GM06990 (cell line): ENCODE results near the gene ARHGAP31.

Source experiments
- DNase-seq: peaks from one replicate; pipeline ENCODE4 v3.0.0-alpha.2; 2011; ENCODE audit not compliant: insufficient read length; ENCODE audit errors: extremely low read depth
- H3K27me3 ChIP-seq: replicated peaks from 2 replicates; pipeline ENCODE4 v1.6.0; 2011; ENCODE audit warnings: low read length; ENCODE audit not compliant: control insufficient read depth, insufficient read depth
- H3K36me3 ChIP-seq: 2 replicates; pipeline ENCODE4 v1.5.1; 2011; ENCODE audit warnings: low read length; ENCODE audit not compliant: control insufficient read depth, insufficient read depth
- H3K4me3 ChIP-seq: replicated peaks from 2 replicates; pipeline ENCODE4 v1.5.1; 2011; ENCODE audit warnings: low read depth, mild to moderate bottlenecking, control low read depth, low read length
- TF ChIP-seq, protein P1 (sequence below): IDR thresholded peaks from 2 replicates; pipeline ENCODE4 v1.5.1; 2011; ENCODE audit warnings: low read length, control low read depth, mild to moderate bottlenecking, inconsistent platforms; ENCODE audit not compliant: insufficient read depth, poor library complexity, severe bottlenecking

The ARHGAP31 gene

DNA sequence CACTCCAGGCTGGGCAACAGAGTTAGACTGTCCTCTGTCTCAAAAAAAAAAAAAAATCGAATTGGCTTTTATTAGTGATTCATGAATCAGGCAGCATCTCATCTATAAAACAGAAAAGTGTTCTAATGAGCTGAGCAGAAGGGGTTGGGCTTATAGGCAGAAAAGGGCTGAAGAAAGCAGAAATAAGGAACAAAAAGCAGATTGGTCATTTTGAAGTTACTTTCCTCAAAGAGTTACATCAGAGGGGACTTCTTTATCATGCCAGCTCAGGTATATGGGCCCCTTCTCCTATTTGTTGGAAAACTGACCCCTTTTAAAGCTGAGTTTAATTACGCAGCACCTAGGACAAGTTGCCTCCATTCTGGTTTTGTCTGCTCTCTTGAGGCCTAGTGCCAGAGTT is 173.9 kb downstream of the ARHGAP31 start:
- peak overlapping the region; percentile 95 for H3K4me3 ChIP-seq
- H3K36me3 ChIP-seq = peaks cover 4% of the 10 kb centered on the region; the same call in 1 of the 2 replicates
- no peaks in the 10 kb centered on the region for H3K27me3 ChIP-seq
- TF ChIP-seq, protein P1, sequence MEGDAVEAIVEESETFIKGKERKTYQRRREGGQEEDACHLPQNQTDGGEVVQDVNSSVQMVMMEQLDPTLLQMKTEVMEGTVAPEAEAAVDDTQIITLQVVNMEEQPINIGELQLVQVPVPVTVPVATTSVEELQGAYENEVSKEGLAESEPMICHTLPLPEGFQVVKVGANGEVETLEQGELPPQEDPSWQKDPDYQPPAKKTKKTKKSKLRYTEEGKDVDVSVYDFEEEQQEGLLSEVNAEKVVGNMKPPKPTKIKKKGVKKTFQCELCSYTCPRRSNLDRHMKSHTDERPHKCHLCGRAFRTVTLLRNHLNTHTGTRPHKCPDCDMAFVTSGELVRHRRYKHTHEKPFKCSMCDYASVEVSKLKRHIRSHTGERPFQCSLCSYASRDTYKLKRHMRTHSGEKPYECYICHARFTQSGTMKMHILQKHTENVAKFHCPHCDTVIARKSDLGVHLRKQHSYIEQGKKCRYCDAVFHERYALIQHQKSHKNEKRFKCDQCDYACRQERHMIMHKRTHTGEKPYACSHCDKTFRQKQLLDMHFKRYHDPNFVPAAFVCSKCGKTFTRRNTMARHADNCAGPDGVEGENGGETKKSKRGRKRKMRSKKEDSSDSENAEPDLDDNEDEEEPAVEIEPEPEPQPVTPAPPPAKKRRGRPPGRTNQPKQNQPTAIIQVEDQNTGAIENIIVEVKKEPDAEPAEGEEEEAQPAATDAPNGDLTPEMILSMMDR = no peak
- DNase-seq = peak; percentile 14

DNA sequence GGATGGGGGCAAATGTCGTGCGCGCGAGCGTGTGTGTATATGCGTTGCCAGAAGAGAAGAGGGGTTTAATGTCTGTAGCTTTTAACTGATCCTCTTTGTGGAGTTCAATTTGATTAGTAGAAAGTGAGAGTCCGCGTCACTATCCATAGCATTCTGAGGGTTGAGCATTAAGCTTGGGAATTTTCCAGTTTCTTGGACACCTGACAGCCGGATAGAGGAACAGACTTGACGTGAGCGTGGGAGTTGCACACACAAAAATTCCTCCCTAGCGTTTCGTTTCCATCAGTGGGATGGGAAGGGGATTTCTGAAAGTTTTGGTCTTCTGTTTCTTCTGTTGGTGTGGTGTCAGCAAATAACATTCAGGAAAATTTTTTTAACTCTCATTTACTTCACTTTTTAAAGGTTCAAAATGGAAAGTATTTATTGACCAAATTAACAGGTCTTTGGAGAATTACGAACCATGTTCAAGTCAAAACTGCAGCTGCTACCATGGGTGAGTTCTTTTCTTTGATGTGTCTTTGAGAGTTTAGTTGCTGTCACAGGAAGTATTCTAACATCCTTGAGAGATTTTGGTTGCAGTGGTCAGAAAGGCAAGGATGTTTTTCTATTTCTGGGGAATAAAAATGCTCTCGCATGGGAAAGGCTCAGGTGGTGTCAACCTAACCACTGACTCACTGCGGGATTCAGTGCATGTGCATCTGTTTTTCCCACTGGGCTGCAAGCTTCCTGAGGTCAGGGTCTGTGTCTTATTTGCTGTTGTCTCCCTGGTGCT is 175.4 kb downstream of the ARHGAP31 start:
- no peak for DNase-seq
- TF ChIP-seq, protein P1 = no peak
- no peaks in the 10 kb centered on the region for H3K27me3 ChIP-seq
- peaks cover 4% of the 10 kb centered on the region; the same call in 1 of the 2 replicates for H3K36me3 ChIP-seq
- peak overlapping the region; percentile 95 for H3K4me3 ChIP-seq
